Measurements from ENCODE around the gene GALNT2.

DNA sequence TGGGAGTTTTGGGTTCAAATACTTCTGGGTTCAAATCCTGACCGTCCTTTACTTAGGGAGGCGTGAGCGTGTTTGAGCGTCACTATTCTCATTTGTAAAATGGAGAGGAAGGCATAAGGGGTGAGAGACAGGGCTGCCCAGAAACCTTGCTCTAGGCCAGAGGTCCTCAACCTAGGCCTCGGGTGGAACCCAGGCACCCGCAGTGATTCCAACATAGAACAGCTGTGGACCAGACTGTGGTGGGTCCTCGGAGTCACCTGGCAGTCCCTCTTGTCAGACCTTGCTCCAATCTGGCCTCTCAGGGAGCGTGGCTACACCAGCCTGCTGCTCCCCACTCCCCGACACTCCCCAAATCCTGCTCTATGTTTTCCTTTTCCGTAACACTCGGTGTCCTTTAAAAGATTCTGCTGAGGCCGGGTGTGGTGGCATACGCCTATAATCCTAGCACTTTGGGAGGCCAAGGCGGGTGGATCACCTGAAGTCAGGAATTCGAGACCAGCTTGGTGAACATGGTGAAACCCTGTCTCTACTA lies 242.7 kb downstream of the GALNT2 start:
- TF ChIP-seq, protein P1, sequence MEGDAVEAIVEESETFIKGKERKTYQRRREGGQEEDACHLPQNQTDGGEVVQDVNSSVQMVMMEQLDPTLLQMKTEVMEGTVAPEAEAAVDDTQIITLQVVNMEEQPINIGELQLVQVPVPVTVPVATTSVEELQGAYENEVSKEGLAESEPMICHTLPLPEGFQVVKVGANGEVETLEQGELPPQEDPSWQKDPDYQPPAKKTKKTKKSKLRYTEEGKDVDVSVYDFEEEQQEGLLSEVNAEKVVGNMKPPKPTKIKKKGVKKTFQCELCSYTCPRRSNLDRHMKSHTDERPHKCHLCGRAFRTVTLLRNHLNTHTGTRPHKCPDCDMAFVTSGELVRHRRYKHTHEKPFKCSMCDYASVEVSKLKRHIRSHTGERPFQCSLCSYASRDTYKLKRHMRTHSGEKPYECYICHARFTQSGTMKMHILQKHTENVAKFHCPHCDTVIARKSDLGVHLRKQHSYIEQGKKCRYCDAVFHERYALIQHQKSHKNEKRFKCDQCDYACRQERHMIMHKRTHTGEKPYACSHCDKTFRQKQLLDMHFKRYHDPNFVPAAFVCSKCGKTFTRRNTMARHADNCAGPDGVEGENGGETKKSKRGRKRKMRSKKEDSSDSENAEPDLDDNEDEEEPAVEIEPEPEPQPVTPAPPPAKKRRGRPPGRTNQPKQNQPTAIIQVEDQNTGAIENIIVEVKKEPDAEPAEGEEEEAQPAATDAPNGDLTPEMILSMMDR (IDR thresholded peaks at IDR 0.05), result no peak
- TF ChIP-seq POLR2A (IDR thresholded peaks at IDR 0.05), result no peak

Measured in adrenal gland (tissue), 5 donors.